HCT116 (cell line): ENCODE measurements around the gene PSME1. TPM values are rescaled to one million over a fixed set of nuclear protein-coding genes. Genes with fewer than 3 reads are reported as not detected.

ENCODE experiments used
- ATAC-seq: fragments of 200-7000 bp; cut with Tn5 transposase; 2 replicates; pipeline ENCODE4 v1.9.1; 2020; ENCODE audit warnings: mild to moderate bottlenecking, moderate library complexity
- BruUV-seq: library from RNA; stranded (reverse); fragments of 400-500 nt; replicated peaks from 2 replicates; lab custom pipeline; 2021; lab: Mats Ljungman, UMichigan
- CTCF ChIA-PET: fragments of 300-600 bp; sonication (Branson Sonifier 250); formaldehyde crosslinking; loops from one replicate; lab custom pipeline; 2021; ENCODE audit warnings: antibody characterized with exemption; lab: Charles Lee
- POLR2A ChIA-PET: fragments of 300-600, 350-600 bp; sonication (Branson Sonifier 250); formaldehyde crosslinking; loops from one replicate; lab custom pipeline; 2021; ENCODE audit warnings: antibody characterized with exemption; lab: Charles Lee
- RAD21 ChIA-PET, 2 experiments: fragments of 300-600 bp; sonication (Branson Sonifier 250); formaldehyde crosslinking; loops; one replicate each; lab custom pipeline; 2023; ENCODE audit warnings: low total read pairs in 2 of 2; ENCODE audit not compliant: uncharacterized antibody in 2 of 2, unreplicated experiment in 2 of 2, low non-redundant PET in 1 of 2; lab: Charles Lee
- DNase-seq: peaks from one replicate; pipeline ENCODE4 v3.0.0-alpha.2; 2010; ENCODE audit warnings: low read depth, low spot score
- H2AFZ ChIP-seq: fragments of 200-600 bp; shearing (Covaris generic), sonication (generic); 2 replicates; pipeline ENCODE4 v1.6.1; 2017; ENCODE audit warnings: low read depth, mixed run types, mixed read lengths, antibody characterized with exemption, low read length; ENCODE audit not compliant: poor library complexity, severe bottlenecking
- H3K27ac ChIP-seq: 2 replicates; pipeline ENCODE4 v1.5.1; 2012; ENCODE audit warnings: low read depth, low read length
- H3K27me3 ChIP-seq: fragments of 200-600 bp; sonication (generic); 2 replicates; pipeline ENCODE4 v1.6.1; 2016; ENCODE audit warnings: mixed run types, low read length, mixed read lengths; ENCODE audit not compliant: insufficient read depth
- H3K36me3 ChIP-seq, 2 experiments: fragments of 200-500 bp in 1 of 2; fragments of 200-600 bp in 1 of 2; sonication (Bioruptor generic) in 1 of 2; sonication (generic) in 1 of 2; 2 replicates each; pipeline versions ENCODE4 v1.5.1 to v1.6.1; 2014 to 2016; ENCODE audit warnings: low read length in 2 of 2, inconsistent platforms in 1 of 2, mixed read lengths in 1 of 2, mixed run types in 1 of 2; ENCODE audit not compliant: insufficient read depth in 2 of 2, control insufficient read depth in 1 of 2
- H3K4me1 ChIP-seq, 2 experiments: fragments of 200-600 bp in 1 of 2; sonication (generic) in 1 of 2; 2 replicates each; pipeline versions ENCODE4 v1.5.1 to v1.6.1; 2012 to 2017; ENCODE audit warnings: low read length in 2 of 2, inconsistent platforms in 1 of 2, mild to moderate bottlenecking in 1 of 2, mixed read lengths in 1 of 2, mixed run types in 1 of 2, moderate library complexity in 1 of 2; ENCODE audit not compliant: insufficient read depth in 2 of 2, control insufficient read depth in 1 of 2
- H3K4me2 ChIP-seq: fragments of 200-600 bp; sonication (generic); 2 replicates; pipeline ENCODE4 v1.6.1; 2017; ENCODE audit warnings: mixed run types, low read length, mixed read lengths
- H3K4me3 ChIP-seq, 2 experiments: fragments of 200-600 bp in 1 of 2; sonication (generic) in 1 of 2; replicated peaks in 1 of 2; 2 replicates each; pipeline ENCODE4 v1.5.1; 2011 to 2016; ENCODE audit warnings: low read length in 2 of 2, control low read depth in 1 of 2, low read depth in 1 of 2, mild to moderate bottlenecking in 1 of 2, mixed read lengths in 1 of 2, mixed run types in 1 of 2
- H3K79me2 ChIP-seq: fragments of 200-600 bp; sonication (generic); 2 replicates; pipeline ENCODE4 v1.6.1; 2017; ENCODE audit warnings: mild to moderate bottlenecking, mixed run types, low read length, moderate library complexity, mixed read lengths; ENCODE audit not compliant: insufficient read depth
- H3K9ac ChIP-seq: fragments of 200-600 bp; sonication (generic); 2 replicates; pipeline ENCODE4 v1.6.1; 2016; ENCODE audit warnings: low read length, mixed read lengths
- H3K9me2 ChIP-seq: fragments of 200-600 bp; sonication (generic), shearing (Covaris generic); 2 replicates; pipeline ENCODE4 v1.6.1; 2017; ENCODE audit warnings: mixed run types, mild to moderate bottlenecking, moderate library complexity; ENCODE audit not compliant: insufficient read depth
- H3K9me3 ChIP-seq, 2 experiments: fragments of 200-500 bp in 1 of 2; fragments of 200-600 bp in 1 of 2; sonication (Bioruptor generic) in 1 of 2; sonication (generic) in 1 of 2; 2 replicates each; pipeline ENCODE4 v1.6.1; 2014 to 2017; ENCODE audit warnings: low read length in 2 of 2, mixed read lengths in 2 of 2, inconsistent platforms in 1 of 2, low read depth in 1 of 2, mild to moderate bottlenecking in 1 of 2, mixed run types in 1 of 2, moderate library complexity in 1 of 2; ENCODE audit not compliant: control insufficient read depth in 1 of 2, insufficient read depth in 1 of 2
- H4K20me1 ChIP-seq: fragments of 200-600 bp; sonication (generic), shearing (Covaris generic); 2 replicates; pipeline ENCODE4 v1.6.1; 2017; ENCODE audit warnings: mixed run types, mild to moderate bottlenecking, moderate library complexity; ENCODE audit not compliant: insufficient read depth
- FOSL1 ChIP-seq: IDR thresholded peaks from 2 replicates; pipeline ENCODE4 v1.6.1; 2012; ENCODE audit warnings: low read depth
- JUND ChIP-seq: IDR thresholded peaks from 2 replicates; pipeline ENCODE4 v1.6.1; 2012
- MAX ChIP-seq: IDR thresholded peaks from 2 replicates; pipeline ENCODE4 v1.6.1; 2012
- YY1 ChIP-seq: IDR thresholded peaks from 2 replicates; pipeline ENCODE4 v1.6.1; 2011; ENCODE audit warnings: low read length, low read depth, moderate library complexity, mild to moderate bottlenecking; ENCODE audit not compliant: insufficient replicate concordance; ENCODE audit errors: extremely low read depth
- ZBTB33 ChIP-seq: IDR thresholded peaks from 2 replicates; pipeline ENCODE4 v1.6.1; 2011; ENCODE audit warnings: mild to moderate bottlenecking, low read length, moderate library complexity; ENCODE audit not compliant: insufficient replicate concordance; ENCODE audit errors: extremely low read depth
- ZFX ChIP-seq: fragments of 450-650 bp; IDR thresholded peaks from 2 replicates; pipeline ENCODE4 v1.6.1; 2017
- ZNF274 ChIP-seq: fragments of 200-500 bp; sonication (Bioruptor generic); IDR thresholded peaks from 2 replicates; pipeline ENCODE4 v1.6.1; 2014; ENCODE audit warnings: mild to moderate bottlenecking, low read depth, low read length, inconsistent platforms
- intact Hi-C: fragments of 100-400 bp; cut with micrococcal nuclease; formaldehyde crosslinking; loops from 2 replicates; pipeline ENCODE4 v1.10.0; 2022
- total RNA-seq: library from RNA; stranded (reverse); gene quantifications from one replicate; pipeline ENCODE4 v1.2.1, GENCODE V29; 2021; ENCODE audit not compliant: unreplicated experiment

The PSME1 gene
- total RNA-seq, 1 experiment from 2014 or later = 174 TPM

GRCh38 chr14:24132061-24132685 lies 3.8 kb upstream of the PSME1 start:
- no peaks in the 10 kb centered on the region for H3K9me3 ChIP-seq
- H3K36me3 ChIP-seq = no peaks in the 10 kb centered on the region
- no peaks in the 10 kb centered on the region for H3K9me2 ChIP-seq
- no peak overlapping the region for H2AFZ ChIP-seq
- H3K4me1 ChIP-seq = peaks cover 9 to 15% of the 10 kb centered on the region in 2 experiments; a peak in 3 of 4 replicates
- H3K79me2 ChIP-seq = peaks cover 3% of the 10 kb centered on the region; the same call in 1 of the 2 replicates
- CTCF ChIA-PET = no interaction called here
- ATAC-seq = no peak
- TF ChIP-seq FOSL1 (no peak), ZFX (no peak), ZNF274 (no peak)
- no peak overlapping the region for H3K27ac ChIP-seq
- BruUV-seq = no TSS peak
- intact Hi-C loops = no loop called here
- no peak overlapping the region for H3K4me3 ChIP-seq
- H3K27me3 ChIP-seq = no peaks in the 10 kb centered on the region
- POLR2A ChIA-PET = no interaction called here
- H3K4me2 ChIP-seq = no peak overlapping the region
- RAD21 ChIA-PET = no interaction called here
- DNase-seq = no peak
- H4K20me1 ChIP-seq = no peaks in the 10 kb centered on the region
- H3K9ac ChIP-seq = no peak overlapping the region

- Histone ChIP-seq H3K9me3 (no peaks in the 10 kb centered on the region), H3K36me3 (peaks cover 3 to 5% of the 10 kb centered on the region in 2 experiments; a peak in 2 of 4 replicates), H3K27ac (no peak overlapping the region), H3K9ac (no peak overlapping the region), H3K4me2 (no peak overlapping the region), H3K4me3 (no peak overlapping the region), H3K79me2 (peaks cover 9% of the 10 kb centered on the region; the same call in 1 of the 2 replicates), H2AFZ (no peak overlapping the region), H3K9me2 (no peaks in the 10 kb centered on the region), H3K27me3 (no peaks in the 10 kb centered on the region), H4K20me1 (no peaks in the 10 kb centered on the region), H3K4me1 (peaks cover 11 to 23% of the 10 kb centered on the region in 2 experiments; a peak in 3 of 4 replicates)
- ChIA-PET RAD21 (no interaction called here), CTCF (interaction anchor here (1.3 kb wide), 1 partner anchor 18 kb away, joined by 3 read pairs; the partner anchor contains the start of genes DCAF11 and NRL), POLR2A (interaction anchor here (3.5 kb wide), 1 partner anchor 19 kb away, joined by 32 read pairs; the partner anchor contains the start of genes DCAF11 and NRL)
- no peak for ATAC-seq
- intact Hi-C loops = no loop called here
- TF ChIP-seq JUND = no peak
- TF ChIP-seq ZBTB33 = no peak
- no peak for TF ChIP-seq ZNF274
- TF ChIP-seq YY1 = no peak
- TF ChIP-seq MAX = no peak
- no TSS peak for BruUV-seq
- no peak for DNase-seq
These were observed 3.0 kb upstream of the PSME1 start for GRCh38 chr14:24132976-24133375.
